ENCODE measurements around the gene PPP1R7.

- TF ChIP-seq, protein P1, sequence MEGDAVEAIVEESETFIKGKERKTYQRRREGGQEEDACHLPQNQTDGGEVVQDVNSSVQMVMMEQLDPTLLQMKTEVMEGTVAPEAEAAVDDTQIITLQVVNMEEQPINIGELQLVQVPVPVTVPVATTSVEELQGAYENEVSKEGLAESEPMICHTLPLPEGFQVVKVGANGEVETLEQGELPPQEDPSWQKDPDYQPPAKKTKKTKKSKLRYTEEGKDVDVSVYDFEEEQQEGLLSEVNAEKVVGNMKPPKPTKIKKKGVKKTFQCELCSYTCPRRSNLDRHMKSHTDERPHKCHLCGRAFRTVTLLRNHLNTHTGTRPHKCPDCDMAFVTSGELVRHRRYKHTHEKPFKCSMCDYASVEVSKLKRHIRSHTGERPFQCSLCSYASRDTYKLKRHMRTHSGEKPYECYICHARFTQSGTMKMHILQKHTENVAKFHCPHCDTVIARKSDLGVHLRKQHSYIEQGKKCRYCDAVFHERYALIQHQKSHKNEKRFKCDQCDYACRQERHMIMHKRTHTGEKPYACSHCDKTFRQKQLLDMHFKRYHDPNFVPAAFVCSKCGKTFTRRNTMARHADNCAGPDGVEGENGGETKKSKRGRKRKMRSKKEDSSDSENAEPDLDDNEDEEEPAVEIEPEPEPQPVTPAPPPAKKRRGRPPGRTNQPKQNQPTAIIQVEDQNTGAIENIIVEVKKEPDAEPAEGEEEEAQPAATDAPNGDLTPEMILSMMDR (IDR thresholded peaks at IDR 0.05): no peak
- TF ChIP-seq EZH2phosphoT487 (IDR thresholded peaks at IDR 0.05; ENCODE audit: borderline replicate concordance, low read depth): no peak
- no peak for TF ChIP-seq SIN3A (IDR thresholded peaks at IDR 0.05; ENCODE audit: borderline replicate concordance, low read depth, low read length)
- TF ChIP-seq, protein P2, sequence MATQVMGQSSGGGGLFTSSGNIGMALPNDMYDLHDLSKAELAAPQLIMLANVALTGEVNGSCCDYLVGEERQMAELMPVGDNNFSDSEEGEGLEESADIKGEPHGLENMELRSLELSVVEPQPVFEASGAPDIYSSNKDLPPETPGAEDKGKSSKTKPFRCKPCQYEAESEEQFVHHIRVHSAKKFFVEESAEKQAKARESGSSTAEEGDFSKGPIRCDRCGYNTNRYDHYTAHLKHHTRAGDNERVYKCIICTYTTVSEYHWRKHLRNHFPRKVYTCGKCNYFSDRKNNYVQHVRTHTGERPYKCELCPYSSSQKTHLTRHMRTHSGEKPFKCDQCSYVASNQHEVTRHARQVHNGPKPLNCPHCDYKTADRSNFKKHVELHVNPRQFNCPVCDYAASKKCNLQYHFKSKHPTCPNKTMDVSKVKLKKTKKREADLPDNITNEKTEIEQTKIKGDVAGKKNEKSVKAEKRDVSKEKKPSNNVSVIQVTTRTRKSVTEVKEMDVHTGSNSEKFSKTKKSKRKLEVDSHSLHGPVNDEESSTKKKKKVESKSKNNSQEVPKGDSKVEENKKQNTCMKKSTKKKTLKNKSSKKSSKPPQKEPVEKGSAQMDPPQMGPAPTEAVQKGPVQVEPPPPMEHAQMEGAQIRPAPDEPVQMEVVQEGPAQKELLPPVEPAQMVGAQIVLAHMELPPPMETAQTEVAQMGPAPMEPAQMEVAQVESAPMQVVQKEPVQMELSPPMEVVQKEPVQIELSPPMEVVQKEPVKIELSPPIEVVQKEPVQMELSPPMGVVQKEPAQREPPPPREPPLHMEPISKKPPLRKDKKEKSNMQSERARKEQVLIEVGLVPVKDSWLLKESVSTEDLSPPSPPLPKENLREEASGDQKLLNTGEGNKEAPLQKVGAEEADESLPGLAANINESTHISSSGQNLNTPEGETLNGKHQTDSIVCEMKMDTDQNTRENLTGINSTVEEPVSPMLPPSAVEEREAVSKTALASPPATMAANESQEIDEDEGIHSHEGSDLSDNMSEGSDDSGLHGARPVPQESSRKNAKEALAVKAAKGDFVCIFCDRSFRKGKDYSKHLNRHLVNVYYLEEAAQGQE (IDR thresholded peaks at IDR 0.05; ENCODE audit: low read depth, low read length): no peak
- no peak for TF ChIP-seq POLR2AphosphoS5 (IDR thresholded peaks at IDR 0.05; ENCODE audit: low read depth, low read length)
- no peak for TF ChIP-seq RCOR1 (IDR thresholded peaks at IDR 0.05; ENCODE audit: low read length)
- no peak for TF ChIP-seq MAX (IDR thresholded peaks at IDR 0.05; ENCODE audit: low read depth)
- no peak for TF ChIP-seq SMC3 (IDR thresholded peaks at IDR 0.05; ENCODE audit: low read depth, low read length)
- TF ChIP-seq NFIC (IDR thresholded peaks at IDR 0.05; ENCODE audit: borderline replicate concordance): no peak
- no peak for TF ChIP-seq USF2 (IDR thresholded peaks at IDR 0.05; ENCODE audit: borderline replicate concordance, low read depth, low read length)
Observed at GRCh38 chr2:241219856-241220356, 69.6 kb downstream of the PPP1R7 start.
